GM12878 (cell line): ENCODE results near the gene ARID3A. TPM values are rescaled to one million over a fixed set of nuclear protein-coding genes. Genes with fewer than 3 reads are reported as not detected.
A peak's percentile ranks its signal among the peaks of the same experiment; 100 is the strongest.

ENCODE experiments used
- ATAC-seq: fragments of 200-7000 bp; cut with Tn5 transposase; 3 replicates; pipeline ENCODE4 v1.9.1; 2020; ENCODE audit warnings: mild to moderate bottlenecking, moderate library complexity
- BruUV-seq: library from RNA; stranded (reverse); fragments of 400-500 nt; replicated peaks from 2 replicates; lab custom pipeline; 2021; lab: Mats Ljungman, UMichigan
- CTCF ChIA-PET: fragments of 300-600 bp; sonication (Branson Sonifier 250); formaldehyde crosslinking; extraction: SDS; loops from one replicate; lab custom pipeline; 2021; ENCODE audit warnings: inconsistent platforms; lab: Yijun Ruan, JAX
- POLR2A ChIA-PET: fragments of 350-600 bp; formaldehyde crosslinking; extraction: SDS; loops from one replicate; lab custom pipeline; 2021; ENCODE audit warnings: inconsistent platforms; lab: Charles Lee
- RAD21 ChIA-PET: fragments of 300-600 bp; sonication (Branson Sonifier 250); formaldehyde crosslinking; loops from one replicate; lab custom pipeline; 2023; ENCODE audit warnings: antibody characterized with exemption; ENCODE audit not compliant: unreplicated experiment; lab: Charles Lee
- SMC1A ChIA-PET: fragments of 300-600 bp; sonication (Branson Sonifier 250); formaldehyde crosslinking; loops from one replicate; lab custom pipeline; 2023; ENCODE audit not compliant: unreplicated experiment, uncharacterized antibody; lab: Charles Lee
- DNase-seq: peaks from one replicate; pipeline ENCODE4 v3.0.0-alpha.2; 2011; ENCODE audit warnings: low read depth, low spot score
- FAIRE-seq: peaks from 3 replicates; lab custom pipeline; 2011; peaks lifted over from hg19 to GRCh38; lab: Jason Lieb, UNC
- H2AFZ ChIP-seq: 2 replicates; pipeline ENCODE4 v1.6.0; 2011; ENCODE audit warnings: low read depth, low read length, control low read depth; ENCODE audit not compliant: control insufficient read depth
- H3K27ac ChIP-seq: 2 replicates; pipeline ENCODE4 v1.5.1; 2011; ENCODE audit warnings: control low read depth; ENCODE audit not compliant: control insufficient read depth, insufficient read depth
- H3K27me3 ChIP-seq, 2 experiments: replicated peaks in 1 of 2; 2 replicates each; pipeline versions ENCODE4 v1.6.0 to v1.6.1; 2011; ENCODE audit warnings: low read length in 1 of 2; ENCODE audit not compliant: control insufficient read depth in 2 of 2, insufficient read depth in 2 of 2
- H3K36me3 ChIP-seq, 2 experiments: 2 replicates each; pipeline ENCODE4 v1.5.1; 2011; ENCODE audit warnings: low read length in 1 of 2; ENCODE audit not compliant: control insufficient read depth in 2 of 2, insufficient read depth in 2 of 2
- H3K4me1 ChIP-seq: 2 replicates; pipeline ENCODE4 v1.6.1; 2011; ENCODE audit warnings: mild to moderate bottlenecking, low read length, moderate library complexity, mixed read lengths; ENCODE audit not compliant: control insufficient read depth, insufficient read depth
- H3K4me2 ChIP-seq: 2 replicates; pipeline ENCODE4 v1.6.0; 2011; ENCODE audit warnings: control low read depth; ENCODE audit not compliant: control insufficient read depth, insufficient read depth
- H3K4me3 ChIP-seq: fragments of 200-600 bp; sonication (generic); 2 replicates; pipeline ENCODE4 v1.5.1; 2016
- H3K79me2 ChIP-seq: 2 replicates; pipeline ENCODE4 v1.6.0; 2011; ENCODE audit warnings: low read length; ENCODE audit not compliant: control insufficient read depth, insufficient read depth
- H3K9ac ChIP-seq: 2 replicates; pipeline ENCODE4 v1.8.0; 2011; ENCODE audit warnings: low read length, control low read depth, mixed read lengths; ENCODE audit not compliant: control insufficient read depth, insufficient read depth
- H3K9me3 ChIP-seq: replicated peaks from 3 replicates; pipeline ENCODE4 v1.5.1; 2011; ENCODE audit warnings: mild to moderate bottlenecking, low read length; ENCODE audit not compliant: control insufficient read depth, insufficient read depth
- H4K20me1 ChIP-seq: 2 replicates; pipeline ENCODE4 v1.6.0; 2011; ENCODE audit not compliant: control insufficient read depth, insufficient read depth
- EGR1 ChIP-seq, 2 experiments: IDR thresholded peaks; 1 replicate in 1 of 2; 2 replicates in 1 of 2; pipeline ENCODE4 v1.6.1; 2011 to 2012; ENCODE audit warnings: low read depth in 2 of 2, low read length in 2 of 2, borderline replicate concordance in 1 of 2, mild to moderate bottlenecking in 1 of 2, moderate library complexity in 1 of 2
- MLLT1 ChIP-seq: fragments of 450-650 bp; IDR thresholded peaks from 2 replicates; pipeline ENCODE4 v1.6.1; 2016; ENCODE audit warnings: mild to moderate bottlenecking
- NBN ChIP-seq: fragments of 450-650 bp; IDR thresholded peaks from 2 replicates; pipeline ENCODE4 v1.6.1; 2016
- NFIC ChIP-seq: IDR thresholded peaks from 2 replicates; pipeline ENCODE4 v1.6.1; 2012; ENCODE audit warnings: low read depth, mild to moderate bottlenecking, inconsistent platforms, low read length, moderate library complexity
- NR2C1 ChIP-seq: fragments of 450-650 bp; IDR thresholded peaks from 2 replicates; pipeline ENCODE4 v1.6.1; 2017; ENCODE audit warnings: antibody characterized with exemption, mild to moderate bottlenecking, moderate library complexity
- POLR2A ChIP-seq: IDR thresholded peaks from 2 replicates; pipeline ENCODE4 v1.6.1; 2011; ENCODE audit warnings: low read depth, mild to moderate bottlenecking, low read length
- RFX5 ChIP-seq: IDR thresholded peaks from 2 replicates; pipeline ENCODE4 v1.6.1; 2011; ENCODE audit warnings: low read depth, low read length, improper control_type of control experiment
- SPI1 ChIP-seq: IDR thresholded peaks from 2 replicates; pipeline ENCODE4 v1.6.1; 2011; ENCODE audit warnings: low read depth, mild to moderate bottlenecking, low read length, moderate library complexity, borderline replicate concordance; ENCODE audit not compliant: insufficient read depth
- ZBTB33 ChIP-seq: fragments of 450-650 bp; IDR thresholded peaks from 2 replicates; pipeline ENCODE4 v1.6.1; 2017; ENCODE audit warnings: mild to moderate bottlenecking
- WGBS: methylation state at CpG from one replicate; pipeline ENCODE4 v1.1.6; 2016; ENCODE audit warnings: low lambda C conversion rate; ENCODE audit not compliant: insufficient replicate concordance, insufficient coverage; ENCODE audit errors: missing lambda C conversion rate; 5-methylcytosine and 5-hydroxymethylcytosine counted together
- in situ Hi-C: fragments of 300-500 bp; cut with MboI; formaldehyde crosslinking; loops from 9 replicates; pipeline ENCODE4 v1.14.3; 2018; ENCODE audit warnings: mixed read lengths
- intact Hi-C: fragments of 100-400 bp; cut with micrococcal nuclease; formaldehyde crosslinking; loops from one replicate; pipeline ENCODE4 v1.14.2; 2022; ENCODE audit not compliant: unreplicated experiment
- polyA plus RNA-seq, 11 experiments: library from polyadenylated mRNA; depleted of rRNA in 4 of 11; unstranded in 6 of 11; stranded (reverse) in 5 of 11; fragments of >200 nt; fragmentation: Nextera tagmentation in 4 of 11; fragmentation: Illumina TruSeq in 1 of 11; extraction: Ambion mirVana in 4 of 11; extraction: Trizol in 1 of 11; gene quantifications; 1 replicate in 1 of 11; 2 replicates in 10 of 11; pipeline versions ENCODE4 v1.2.1 to v1.2.3, GENCODE V29; 2011 to 2016; ENCODE audit warnings: inconsistent platforms in 2 of 11, missing spikeins in 2 of 11, low read depth in 1 of 11
- total RNA-seq, 4 experiments: library from RNA; depleted of rRNA in 3 of 4; stranded (reverse); fragments of >200 nt in 3 of 4; fragmentation: Illumina TruSeq in 1 of 4; extraction: Trizol in 1 of 4; gene quantifications; 2 replicates each; pipeline versions ENCODE4 v1.2.1 to v1.2.3, GENCODE V29; 2013 to 2021
- TF ChIP-seq, protein P1 (sequence below): fragments of 450-650 bp; IDR thresholded peaks from 2 replicates; pipeline ENCODE4 v1.6.1; 2014; ENCODE audit warnings: mild to moderate bottlenecking
- TF ChIP-seq, protein P2 (sequence below): IDR thresholded peaks from 2 replicates; pipeline ENCODE4 v1.6.1; 2012; ENCODE audit warnings: low read depth, low read length, improper control_type of control experiment
- TF ChIP-seq, protein P3 (sequence below): fragments of 450-650 bp; conservative IDR thresholded peaks from 2 replicates; pipeline ENCODE4 v1.6.1; 2017; ENCODE audit warnings: mild to moderate bottlenecking, moderate library complexity

Gene ARID3A
- total and polyA plus RNA-seq, 10 of the 15 experiments (the other 5 are each of a cell fraction or from before 2014, with no cell fraction given) = 0.76 to 70.0 (median 16.7) TPM

GRCh38 chr19:943551-944170 lies 17.8 kb downstream of the ARID3A start (continued):
- TF ChIP-seq, protein P1, sequence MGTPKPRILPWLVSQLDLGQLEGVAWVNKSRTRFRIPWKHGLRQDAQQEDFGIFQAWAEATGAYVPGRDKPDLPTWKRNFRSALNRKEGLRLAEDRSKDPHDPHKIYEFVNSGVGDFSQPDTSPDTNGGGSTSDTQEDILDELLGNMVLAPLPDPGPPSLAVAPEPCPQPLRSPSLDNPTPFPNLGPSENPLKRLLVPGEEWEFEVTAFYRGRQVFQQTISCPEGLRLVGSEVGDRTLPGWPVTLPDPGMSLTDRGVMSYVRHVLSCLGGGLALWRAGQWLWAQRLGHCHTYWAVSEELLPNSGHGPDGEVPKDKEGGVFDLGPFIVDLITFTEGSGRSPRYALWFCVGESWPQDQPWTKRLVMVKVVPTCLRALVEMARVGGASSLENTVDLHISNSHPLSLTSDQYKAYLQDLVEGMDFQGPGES = no peak
- no peak for TF ChIP-seq NBN
- no peak for TF ChIP-seq NFIC
- TF ChIP-seq, protein P2, sequence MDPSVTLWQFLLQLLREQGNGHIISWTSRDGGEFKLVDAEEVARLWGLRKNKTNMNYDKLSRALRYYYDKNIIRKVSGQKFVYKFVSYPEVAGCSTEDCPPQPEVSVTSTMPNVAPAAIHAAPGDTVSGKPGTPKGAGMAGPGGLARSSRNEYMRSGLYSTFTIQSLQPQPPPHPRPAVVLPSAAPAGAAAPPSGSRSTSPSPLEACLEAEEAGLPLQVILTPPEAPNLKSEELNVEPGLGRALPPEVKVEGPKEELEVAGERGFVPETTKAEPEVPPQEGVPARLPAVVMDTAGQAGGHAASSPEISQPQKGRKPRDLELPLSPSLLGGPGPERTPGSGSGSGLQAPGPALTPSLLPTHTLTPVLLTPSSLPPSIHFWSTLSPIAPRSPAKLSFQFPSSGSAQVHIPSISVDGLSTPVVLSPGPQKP = no peak
- TF ChIP-seq, protein P3, sequence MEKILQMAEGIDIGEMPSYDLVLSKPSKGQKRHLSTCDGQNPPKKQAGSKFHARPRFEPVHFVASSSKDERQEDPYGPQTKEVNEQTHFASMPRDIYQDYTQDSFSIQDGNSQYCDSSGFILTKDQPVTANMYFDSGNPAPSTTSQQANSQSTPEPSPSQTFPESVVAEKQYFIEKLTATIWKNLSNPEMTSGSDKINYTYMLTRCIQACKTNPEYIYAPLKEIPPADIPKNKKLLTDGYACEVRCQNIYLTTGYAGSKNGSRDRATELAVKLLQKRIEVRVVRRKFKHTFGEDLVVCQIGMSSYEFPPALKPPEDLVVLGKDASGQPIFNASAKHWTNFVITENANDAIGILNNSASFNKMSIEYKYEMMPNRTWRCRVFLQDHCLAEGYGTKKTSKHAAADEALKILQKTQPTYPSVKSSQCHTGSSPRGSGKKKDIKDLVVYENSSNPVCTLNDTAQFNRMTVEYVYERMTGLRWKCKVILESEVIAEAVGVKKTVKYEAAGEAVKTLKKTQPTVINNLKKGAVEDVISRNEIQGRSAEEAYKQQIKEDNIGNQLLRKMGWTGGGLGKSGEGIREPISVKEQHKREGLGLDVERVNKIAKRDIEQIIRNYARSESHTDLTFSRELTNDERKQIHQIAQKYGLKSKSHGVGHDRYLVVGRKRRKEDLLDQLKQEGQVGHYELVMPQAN = no peak
- no peak for TF ChIP-seq SPI1
- no peak for TF ChIP-seq RFX5

DNA sequence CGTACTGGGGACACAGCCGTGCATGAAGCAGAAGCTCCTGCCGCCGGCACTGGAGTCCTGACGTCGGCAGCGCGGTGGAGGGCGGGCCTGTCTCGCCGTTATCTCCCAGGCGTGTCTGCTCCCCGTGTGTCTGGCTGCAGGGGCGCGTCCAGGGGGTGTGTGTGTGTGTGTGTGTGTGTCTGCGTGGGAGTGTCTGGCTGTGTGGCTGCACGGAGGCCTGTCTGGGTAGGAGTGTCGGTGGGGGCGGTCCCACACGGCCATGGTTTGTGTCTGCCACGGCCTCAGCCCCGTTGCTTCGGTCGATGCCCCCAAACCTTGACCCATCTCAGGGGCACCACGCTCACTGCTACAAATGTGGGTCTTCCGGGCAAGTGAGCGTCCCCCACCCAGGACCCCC lies 18.3 kb downstream of the ARID3A start:
- WGBS = 77% methylated on average over 26 of the region's 27 CpGs
- H3K9me3 ChIP-seq = no peaks in the 10 kb centered on the region
- ChIA-PET CTCF (interaction anchor here (1.0 kb wide), 1 partner anchor 19 kb away, joined by 4 read pairs; no protein-coding TSS in a partner anchor), POLR2A (no interaction called here), RAD21 (no interaction called here), SMC1A (interaction anchor here (1.0 kb wide), 1 partner anchor 11 kb away, joined by 3 read pairs; no protein-coding TSS in a partner anchor)
- no peak overlapping the region for H3K9ac ChIP-seq
- peaks cover 65% of the 10 kb centered on the region for H3K79me2 ChIP-seq
- no peak overlapping the region for H3K4me2 ChIP-seq
- TF ChIP-seq NR2C1 = no peak
- TF ChIP-seq MLLT1 = peak; percentile 91
- TF ChIP-seq POLR2A = peak; percentile 69
- TF ChIP-seq ZBTB33 = peak; percentile 85
- TF ChIP-seq EGR1 (IDR thresholded peaks at IDR 0.05; ENCODE audit: borderline replicate concordance in 1 of 2, low read depth in 2 of 2, low read length in 2 of 2) = peak in 1 of 2 experiments; percentile 45; a peak in 1 of 3 replicates
- H2AFZ ChIP-seq = no peak overlapping the region
- peaks cover 18 to 31% of the 10 kb centered on the region in 2 experiments for H3K36me3 ChIP-seq
- peaks cover 21% of the 10 kb centered on the region for H3K4me1 ChIP-seq
- BruUV-seq = no TSS peak
- no peak overlapping the region for H3K27ac ChIP-seq
- intact Hi-C loops = no loop called here
- ATAC-seq = no peak
- no peaks in the 10 kb centered on the region for H3K27me3 ChIP-seq
- no peak overlapping the region for H3K4me3 ChIP-seq
- H4K20me1 ChIP-seq = no peaks in the 10 kb centered on the region; the same call in 1 of the 2 replicates
- in situ Hi-C loops = no loop called here
- DNase-seq = no peak
- no peak for FAIRE-seq
